Measurements from ENCODE around the gene GHR. TPM values are rescaled to one million over a fixed set of nuclear protein-coding genes. Genes with fewer than 3 reads are reported as not detected.

GHR gene
- total RNA-seq, 3 donors from 2014 or later (not counting 1 experiment from before 2014, with no cell fraction given), result not detected

- TF ChIP-seq, protein P1, sequence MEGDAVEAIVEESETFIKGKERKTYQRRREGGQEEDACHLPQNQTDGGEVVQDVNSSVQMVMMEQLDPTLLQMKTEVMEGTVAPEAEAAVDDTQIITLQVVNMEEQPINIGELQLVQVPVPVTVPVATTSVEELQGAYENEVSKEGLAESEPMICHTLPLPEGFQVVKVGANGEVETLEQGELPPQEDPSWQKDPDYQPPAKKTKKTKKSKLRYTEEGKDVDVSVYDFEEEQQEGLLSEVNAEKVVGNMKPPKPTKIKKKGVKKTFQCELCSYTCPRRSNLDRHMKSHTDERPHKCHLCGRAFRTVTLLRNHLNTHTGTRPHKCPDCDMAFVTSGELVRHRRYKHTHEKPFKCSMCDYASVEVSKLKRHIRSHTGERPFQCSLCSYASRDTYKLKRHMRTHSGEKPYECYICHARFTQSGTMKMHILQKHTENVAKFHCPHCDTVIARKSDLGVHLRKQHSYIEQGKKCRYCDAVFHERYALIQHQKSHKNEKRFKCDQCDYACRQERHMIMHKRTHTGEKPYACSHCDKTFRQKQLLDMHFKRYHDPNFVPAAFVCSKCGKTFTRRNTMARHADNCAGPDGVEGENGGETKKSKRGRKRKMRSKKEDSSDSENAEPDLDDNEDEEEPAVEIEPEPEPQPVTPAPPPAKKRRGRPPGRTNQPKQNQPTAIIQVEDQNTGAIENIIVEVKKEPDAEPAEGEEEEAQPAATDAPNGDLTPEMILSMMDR (IDR thresholded peaks at IDR 0.05), result no peak
- H3K27me3 Mint-ChIP-seq (ENCODE audit: low read depth in 2 of 2), result peaks cover under 1 to 13% of the 10 kb centered on the region in 2 donors
- H3K9me3 ChIP-seq (ENCODE audit: control insufficient read depth, insufficient read depth, low read length), result no peaks in the 10 kb centered on the region
- no peak for DNase-seq
- H3K27ac ChIP-seq (ENCODE audit: low read length), result no peak overlapping the region
- WGBS (ENCODE audit: insufficient coverage), result 89% methylated on average over 4 of the region's 4 CpGs
- no peaks in the 10 kb centered on the region for H3K4me1 ChIP-seq (ENCODE audit: control insufficient read depth, insufficient read depth, low read length)
- H3K9me3 Mint-ChIP-seq, result no peaks in the 10 kb centered on the region
- no peaks in the 10 kb centered on the region for H3K27me3 ChIP-seq (ENCODE audit: control insufficient read depth, insufficient read depth, low read length)
- H3K36me3 Mint-ChIP-seq, result no peaks in the 10 kb centered on the region
- peaks cover 0 to 6% of the 10 kb centered on the region in 2 donors for H3K4me1 Mint-ChIP-seq
- H3K4me3 ChIP-seq (ENCODE audit: low read length), result no peak overlapping the region
- intact Hi-C loops (cut with micrococcal nuclease), result no loop called here
- H3K4me3 Mint-ChIP-seq, result no peak overlapping the region
- no peaks in the 10 kb centered on the region for H3K36me3 ChIP-seq (ENCODE audit: control insufficient read depth, insufficient read depth, low read length)
- no peak for ATAC-seq
- H3K27ac Mint-ChIP-seq, result no peak overlapping the region
Measured at GRCh38 chr5:42597318-42597937, 174.2 kb downstream of the GHR start.

GRCh38 chr5:42598311-42598710 lies 175.1 kb downstream of the GHR start:
- no peaks in the 10 kb centered on the region for H3K9me3 Mint-ChIP-seq
- no peaks in the 10 kb centered on the region for H3K27me3 ChIP-seq (ENCODE audit: control insufficient read depth, insufficient read depth, low read length)
- H3K4me3 Mint-ChIP-seq, result no peak overlapping the region
- no peak for DNase-seq
- H3K4me3 ChIP-seq (ENCODE audit: low read length), result no peak overlapping the region
- H3K27me3 Mint-ChIP-seq (ENCODE audit: low read depth in 2 of 2), result peaks cover under 1 to 9% of the 10 kb centered on the region in 2 donors
- no peak overlapping the region for H3K27ac ChIP-seq (ENCODE audit: low read length)
- no peak for ATAC-seq
- intact Hi-C loops (cut with micrococcal nuclease), result no loop called here
- peaks cover 0 to 6% of the 10 kb centered on the region in 2 donors for H3K4me1 Mint-ChIP-seq
- H3K36me3 Mint-ChIP-seq, result no peaks in the 10 kb centered on the region
- TF ChIP-seq, protein P1 (IDR thresholded peaks at IDR 0.05), result no peak
- no peaks in the 10 kb centered on the region for H3K4me1 ChIP-seq (ENCODE audit: control insufficient read depth, insufficient read depth, low read length)
- no peaks in the 10 kb centered on the region for H3K9me3 ChIP-seq (ENCODE audit: control insufficient read depth, insufficient read depth, low read length)
- no peak overlapping the region for H3K27ac Mint-ChIP-seq
- no peaks in the 10 kb centered on the region for H3K36me3 ChIP-seq (ENCODE audit: control insufficient read depth, insufficient read depth, low read length)

DNA sequence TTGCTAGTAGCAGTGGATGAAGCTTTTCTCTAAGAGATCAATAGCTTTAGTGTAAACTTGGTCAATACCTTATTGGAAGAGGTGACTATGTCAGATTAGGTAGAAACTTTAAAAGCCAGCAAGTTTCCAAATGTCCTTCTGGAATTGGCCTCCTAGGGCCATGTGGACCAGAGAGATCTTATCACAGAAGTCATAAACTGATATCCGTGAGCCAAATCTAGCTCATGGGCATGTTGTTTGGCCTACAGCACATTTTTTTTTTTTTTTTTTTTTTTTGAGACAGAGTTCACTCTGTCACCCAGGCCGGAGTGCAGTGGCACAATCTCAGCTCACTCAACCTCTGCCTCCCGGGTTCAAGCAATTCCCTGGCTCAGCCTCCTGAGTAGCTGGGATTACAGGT lies 175.9 kb downstream of the GHR start:
- Mint-ChIP-seq H3K27ac (no peak overlapping the region), H3K27me3 (ENCODE audit: low read depth in 2 of 2) (peaks cover 3 to 9% of the 10 kb centered on the region in 2 donors), H3K9me3 (no peaks in the 10 kb centered on the region), H3K36me3 (no peaks in the 10 kb centered on the region), H3K4me3 (no peak overlapping the region), H3K4me1 (peaks cover 0 to 6% of the 10 kb centered on the region in 2 donors)
- intact Hi-C loops (cut with micrococcal nuclease), result no loop called here
- Histone ChIP-seq H3K36me3 (ENCODE audit: control insufficient read depth, insufficient read depth, low read length) (no peaks in the 10 kb centered on the region), H3K27ac (ENCODE audit: low read length) (no peak overlapping the region), H3K27me3 (ENCODE audit: control insufficient read depth, insufficient read depth, low read length) (no peaks in the 10 kb centered on the region), H3K9me3 (ENCODE audit: control insufficient read depth, insufficient read depth, low read length) (no peaks in the 10 kb centered on the region), H3K4me1 (ENCODE audit: control insufficient read depth, insufficient read depth, low read length) (no peaks in the 10 kb centered on the region), H3K4me3 (ENCODE audit: low read length) (no peak overlapping the region)
- ATAC-seq (no peak), DNase-seq (no peak)
- TF ChIP-seq, protein P1 (IDR thresholded peaks at IDR 0.05), result no peak
- 92% methylated on average over 3 of the region's 3 CpGs for WGBS (ENCODE audit: insufficient coverage)

DNA sequence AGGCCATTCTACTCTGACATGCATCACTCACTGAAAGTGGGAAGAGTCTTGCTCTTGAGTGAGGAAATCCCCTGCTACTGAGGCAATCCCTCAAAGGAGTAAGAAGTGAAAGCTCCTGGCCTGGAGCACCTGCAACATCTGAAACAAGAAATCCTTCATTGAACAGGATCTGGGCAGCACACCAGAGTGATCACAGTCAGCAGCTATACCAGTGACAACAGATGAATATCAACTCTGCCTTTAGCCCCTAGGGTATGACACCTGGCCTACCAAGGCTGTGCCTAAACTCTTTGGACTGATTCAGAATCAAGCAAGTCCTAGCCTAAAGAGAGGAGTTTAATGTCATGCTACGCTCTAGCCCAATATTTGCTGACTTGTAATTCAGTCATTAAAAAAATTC lies 177.2 kb downstream of the GHR start:
- no peak for DNase-seq
- Mint-ChIP-seq H3K4me1 (peaks cover 0 to 6% of the 10 kb centered on the region in 2 donors), H3K36me3 (no peaks in the 10 kb centered on the region), H3K4me3 (no peak overlapping the region), H3K27me3 (ENCODE audit: low read depth in 2 of 2) (peaks cover 3 to 7% of the 10 kb centered on the region in 2 donors), H3K27ac (no peak overlapping the region), H3K9me3 (no peaks in the 10 kb centered on the region)
- ATAC-seq, result no peak
- Histone ChIP-seq H3K27me3 (ENCODE audit: control insufficient read depth, insufficient read depth, low read length) (no peaks in the 10 kb centered on the region), H3K9me3 (ENCODE audit: control insufficient read depth, insufficient read depth, low read length) (no peaks in the 10 kb centered on the region), H3K27ac (ENCODE audit: low read length) (no peak overlapping the region), H3K4me1 (ENCODE audit: control insufficient read depth, insufficient read depth, low read length) (no peaks in the 10 kb centered on the region), H3K36me3 (ENCODE audit: control insufficient read depth, insufficient read depth, low read length) (no peaks in the 10 kb centered on the region), H3K4me3 (ENCODE audit: low read length) (no peak overlapping the region)
- TF ChIP-seq, protein P1 (IDR thresholded peaks at IDR 0.05), result no peak
- intact Hi-C loops (cut with micrococcal nuclease), result no loop called here
- WGBS (ENCODE audit: insufficient coverage), result 100% methylated on average over 1 of the region's 1 CpG
